Sigmoid colon (tissue), 7 donors: Measurements from ENCODE around the gene LRRC34. TPM values are rescaled to one million over a fixed set of nuclear protein-coding genes. Genes with fewer than 3 reads are reported as not detected.

Experiments used
- DNase-seq: peaks from one replicate; pipeline ENCODE4 v3.0.0-alpha.2; 2019
- H3K27ac ChIP-seq, 4 donors: fragments of 200-600 bp; sonication (generic); one replicate each; pipeline ENCODE4 v1.5.1; 2016 to 2019; ENCODE audit warnings: mild to moderate bottlenecking in 1 of 4
- H3K27me3 ChIP-seq, 3 donors: fragments of 200-600 bp; sonication (generic); one replicate each; pipeline ENCODE4 v1.5.1; 2019; ENCODE audit warnings: mild to moderate bottlenecking in 1 of 3
- H3K36me3 ChIP-seq, 4 donors: fragments of 200-600 bp; sonication (generic); one replicate each; pipeline ENCODE4 v1.5.1; 2016 to 2019
- H3K4me1 ChIP-seq, 4 donors: fragments of 200-600 bp; sonication (generic); one replicate each; pipeline ENCODE4 v1.5.1; 2017 to 2019
- H3K4me3 ChIP-seq, 4 donors: fragments of 200-600 bp; sonication (generic); one replicate each; pipeline ENCODE4 v1.5.1; 2017 to 2019; ENCODE audit warnings: mild to moderate bottlenecking in 2 of 4, moderate library complexity in 1 of 4
- H3K9me3 ChIP-seq, 4 donors: fragments of 200-600 bp in 3 of 4; sonication (generic) in 3 of 4; one replicate each; pipeline versions ENCODE4 v1.5.1 to v1.6.1; 2013 to 2019
- EP300 ChIP-seq, 4 donors: sonication (generic); formaldehyde crosslinking; IDR thresholded peaks; one replicate each; pipeline ENCODE4 v1.6.1; 2017; ENCODE audit warnings: antibody characterized with exemption in 4 of 4
- POLR2A ChIP-seq, 2 donors: fragments of 450-650 bp; IDR thresholded peaks; one replicate each; pipeline ENCODE4 v1.6.1; 2016; ENCODE audit warnings: antibody characterized with exemption in 2 of 2, mild to moderate bottlenecking in 2 of 2, moderate library complexity in 2 of 2
- POLR2AphosphoS5 ChIP-seq, 4 donors: sonication (generic); formaldehyde crosslinking; IDR thresholded peaks; one replicate each; pipeline ENCODE4 v1.6.1; 2017; ENCODE audit warnings: antibody characterized with exemption in 4 of 4
- WGBS, 2 donors: extraction: QIAGEN DNeasy Blood & Tissue Kit; methylation state at CpG; one replicate each; pipeline ENCODE4 v1.1.7; 2013; 5-methylcytosine and 5-hydroxymethylcytosine counted together
- intact Hi-C: fragments of 100-400 bp; cut with DNase I; formaldehyde crosslinking; loops from one replicate; pipeline ENCODE4 v1.15.1; 2023
- polyA plus RNA-seq, 3 donors: library from polyadenylated mRNA; stranded (reverse); fragments of 200-250 nt; gene quantifications; one replicate each; pipeline ENCODE4 v1.2.3, GENCODE V29; 2013
- total RNA-seq, 4 donors: library from RNA; depleted of rRNA; stranded (reverse); fragments of >200 nt; gene quantifications; one replicate each; pipeline ENCODE4 v1.1.0, GENCODE V29; 2016
- TF ChIP-seq, protein P1 (sequence below), 4 experiments: fragments of 450-650 bp in 3 of 4; fragments of 200-600 bp in 1 of 4; IDR thresholded peaks; one replicate each; pipeline ENCODE4 v1.5.1; 2016 to 2019; ENCODE audit warnings: antibody characterized with exemption in 4 of 4, mild to moderate bottlenecking in 3 of 4, moderate library complexity in 2 of 4
- donor health status: healthy with polysubstance abuse.
- donor health status: Bipolar disorder and iron deficiency.
- donor health status: healthy.

The LRRC34 gene
- total and polyA plus RNA-seq, 7 donors, result 0.60 to 3.9 (median 1.4) TPM; not detected in 1

DNA sequence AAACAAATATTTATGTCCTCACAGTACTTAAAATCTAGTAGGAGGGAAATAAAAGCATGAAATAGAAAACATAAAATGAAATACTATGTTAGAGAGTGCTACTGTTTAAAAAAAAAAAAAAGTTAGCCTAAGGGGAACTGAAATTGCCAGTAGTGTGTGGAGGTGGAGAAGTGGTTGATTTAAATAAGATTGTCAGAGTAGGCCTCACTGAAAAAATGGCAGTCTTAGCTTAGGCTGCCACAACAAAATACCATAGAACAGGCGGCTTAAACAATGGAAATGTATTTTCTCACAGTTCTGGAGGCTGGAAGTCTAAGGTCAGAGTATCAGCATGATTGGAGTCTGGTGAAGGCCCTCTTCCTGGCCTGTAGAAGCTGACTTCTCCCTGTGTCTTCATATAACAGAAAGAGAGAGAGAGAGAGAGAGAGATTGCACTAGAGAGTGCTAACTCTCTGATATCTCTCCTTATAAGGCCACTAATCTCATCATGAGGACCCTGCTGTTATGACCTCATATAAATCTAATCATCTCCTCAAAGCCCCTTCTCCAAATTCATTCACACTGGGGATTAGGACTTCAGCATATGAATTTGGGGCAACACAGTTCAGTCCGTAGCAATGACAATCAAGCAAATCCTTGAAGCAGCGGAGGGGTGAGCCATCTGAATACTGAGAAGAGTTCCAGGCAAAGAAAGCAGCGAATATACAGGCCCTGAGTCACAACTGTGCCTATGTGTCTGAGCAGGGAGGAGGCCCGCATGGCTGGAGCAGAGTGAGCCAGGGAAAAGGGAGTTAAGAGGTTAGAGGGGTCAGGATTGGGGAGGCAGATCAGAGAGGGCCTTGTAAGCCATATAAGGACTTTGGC, 23.6 kb upstream of the LRRC34 start:
- no peak overlapping the region for H3K27ac ChIP-seq
- H3K27me3 ChIP-seq, result no peaks in the 10 kb centered on the region
- TF ChIP-seq POLR2AphosphoS5 (IDR thresholded peaks at IDR 0.05) (no peak), POLR2A (IDR thresholded peaks at IDR 0.05) (no peak), EP300 (IDR thresholded peaks at IDR 0.05) (no peak)
- TF ChIP-seq, protein P1, sequence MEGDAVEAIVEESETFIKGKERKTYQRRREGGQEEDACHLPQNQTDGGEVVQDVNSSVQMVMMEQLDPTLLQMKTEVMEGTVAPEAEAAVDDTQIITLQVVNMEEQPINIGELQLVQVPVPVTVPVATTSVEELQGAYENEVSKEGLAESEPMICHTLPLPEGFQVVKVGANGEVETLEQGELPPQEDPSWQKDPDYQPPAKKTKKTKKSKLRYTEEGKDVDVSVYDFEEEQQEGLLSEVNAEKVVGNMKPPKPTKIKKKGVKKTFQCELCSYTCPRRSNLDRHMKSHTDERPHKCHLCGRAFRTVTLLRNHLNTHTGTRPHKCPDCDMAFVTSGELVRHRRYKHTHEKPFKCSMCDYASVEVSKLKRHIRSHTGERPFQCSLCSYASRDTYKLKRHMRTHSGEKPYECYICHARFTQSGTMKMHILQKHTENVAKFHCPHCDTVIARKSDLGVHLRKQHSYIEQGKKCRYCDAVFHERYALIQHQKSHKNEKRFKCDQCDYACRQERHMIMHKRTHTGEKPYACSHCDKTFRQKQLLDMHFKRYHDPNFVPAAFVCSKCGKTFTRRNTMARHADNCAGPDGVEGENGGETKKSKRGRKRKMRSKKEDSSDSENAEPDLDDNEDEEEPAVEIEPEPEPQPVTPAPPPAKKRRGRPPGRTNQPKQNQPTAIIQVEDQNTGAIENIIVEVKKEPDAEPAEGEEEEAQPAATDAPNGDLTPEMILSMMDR (IDR thresholded peaks at IDR 0.05), result no peak
- DNase-seq, result no peak
- H3K4me3 ChIP-seq, result no peak overlapping the region
- WGBS, 2 donors, result 76 to 94% methylated on average over 5 of the region's 5 CpGs
- H3K4me1 ChIP-seq, result no peaks in the 10 kb centered on the region
- intact Hi-C loops, result no loop called here
- no peaks in the 10 kb centered on the region for H3K9me3 ChIP-seq
- no peaks in the 10 kb centered on the region for H3K36me3 ChIP-seq

DNA sequence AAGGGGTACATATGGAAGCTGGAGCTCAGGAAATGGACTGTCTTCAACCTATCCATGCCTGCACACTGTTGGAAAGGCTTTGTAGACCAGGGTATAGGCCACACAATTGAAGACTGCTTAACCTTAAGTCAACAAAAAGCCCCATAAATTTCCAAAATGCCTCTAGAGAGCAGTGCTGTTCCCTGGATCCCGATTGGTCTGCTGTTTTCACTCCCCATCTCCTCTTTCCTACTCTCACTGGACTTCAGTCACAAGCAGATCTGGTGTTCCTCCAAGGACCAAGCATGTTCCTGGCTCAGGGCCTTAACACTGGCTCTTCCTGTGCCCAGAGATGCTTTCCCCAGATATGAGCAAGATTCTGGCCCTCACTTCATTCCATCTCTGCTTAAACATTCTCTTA, 22.8 kb upstream of the LRRC34 start:
- Histone ChIP-seq H3K27me3 (no peaks in the 10 kb centered on the region), H3K27ac (no peak overlapping the region), H3K4me3 (no peak overlapping the region), H3K36me3 (no peaks in the 10 kb centered on the region), H3K4me1 (no peaks in the 10 kb centered on the region), H3K9me3 (no peaks in the 10 kb centered on the region)
- DNase-seq, result no peak
- intact Hi-C loops, result no loop called here
- 10 to 49% methylated on average over 1 of the region's 1 CpG for WGBS, 2 donors
- TF ChIP-seq POLR2A (IDR thresholded peaks at IDR 0.05) (no peak), POLR2AphosphoS5 (IDR thresholded peaks at IDR 0.05) (no peak), EP300 (IDR thresholded peaks at IDR 0.05) (no peak)
- TF ChIP-seq, protein P1 (IDR thresholded peaks at IDR 0.05), result no peak

GRCh38 chr3:169827712-169828111, 15.0 kb upstream of the LRRC34 start:
- Histone ChIP-seq H3K9me3 (no peaks in the 10 kb centered on the region), H3K4me3 (no peak overlapping the region), H3K27me3 (no peaks in the 10 kb centered on the region), H3K27ac (no peak overlapping the region), H3K36me3 (no peaks in the 10 kb centered on the region), H3K4me1 (no peaks in the 10 kb centered on the region)
- WGBS, 2 donors, result 86 to 94% methylated on average over 4 of the region's 4 CpGs
- DNase-seq, result no peak
- TF ChIP-seq, protein P1 (IDR thresholded peaks at IDR 0.05), result no peak
- TF ChIP-seq POLR2AphosphoS5 (IDR thresholded peaks at IDR 0.05) (no peak), POLR2A (IDR thresholded peaks at IDR 0.05) (no peak), EP300 (IDR thresholded peaks at IDR 0.05) (no peak)
- intact Hi-C loops, result no loop called here

- TF ChIP-seq, protein P1 (IDR thresholded peaks at IDR 0.05), result no peak
- TF ChIP-seq EP300 (IDR thresholded peaks at IDR 0.05) (no peak), POLR2A (IDR thresholded peaks at IDR 0.05) (no peak), POLR2AphosphoS5 (IDR thresholded peaks at IDR 0.05) (no peak)
- WGBS, 2 donors, result 89 to 91% methylated on average over 3 of the region's 3 CpGs
- DNase-seq, result no peak
- no peaks in the 10 kb centered on the region for H3K9me3 ChIP-seq
- no peaks in the 10 kb centered on the region for H3K4me1 ChIP-seq
- intact Hi-C loops, result no loop called here
- H3K4me3 ChIP-seq, result no peak overlapping the region
- no peaks in the 10 kb centered on the region for H3K36me3 ChIP-seq
- no peak overlapping the region for H3K27ac ChIP-seq
- H3K27me3 ChIP-seq, result no peaks in the 10 kb centered on the region
These were observed 12.6 kb upstream of the LRRC34 start for GRCh38 chr3:169825316-169825715.
